Endometrial microvascular endothelial cells (primary cell): ENCODE measurements around the gene ARMC2. TPM values are rescaled to one million over a fixed set of nuclear protein-coding genes. Genes with fewer than 3 reads are reported as not detected.

Experiments used
- in situ Hi-C: cut with HindIII; loops from 2 replicates; pipeline ENCODE4 v1.10.0; 2017; ENCODE audit warnings: low sequenced_read_pairs, low pct_unique_long_range_greater_than_20kb; ENCODE audit errors: inconsistent ontology term
- total RNA-seq: library from RNA; depleted of rRNA; stranded (reverse); fragments of >200 nt; gene quantifications from one replicate; pipeline ENCODE4 v1.2.3, GENCODE V29; 2015; ENCODE audit errors: inconsistent ontology term

The ARMC2 gene
- total RNA-seq, 1 donor from 2014 or later, result 1.0 TPM

GRCh38 chr6:108942556-108943492 lies 94.6 kb downstream of the ARMC2 start:
- in situ Hi-C loops, result no loop called here

DNA sequence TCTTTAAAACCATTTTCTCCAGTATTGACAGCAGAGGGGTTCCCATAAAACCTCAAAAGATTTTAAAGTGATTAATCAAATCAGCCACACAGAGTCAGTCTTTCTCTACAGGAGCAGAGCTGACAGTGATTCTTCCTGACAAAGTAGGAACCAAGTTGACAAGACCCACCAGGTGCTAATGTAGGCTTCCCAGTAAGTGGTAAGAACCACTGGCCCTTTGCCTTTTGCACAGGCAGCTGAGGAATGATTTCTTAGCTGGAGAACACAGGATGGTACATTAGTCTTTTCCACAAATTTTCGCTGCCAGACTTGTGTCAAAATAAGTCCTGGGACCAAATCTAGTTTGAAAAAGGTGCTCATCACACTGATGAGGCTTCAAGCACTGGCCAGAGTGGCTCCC lies 95.8 kb downstream of the ARMC2 start:
- in situ Hi-C loops, result no loop called here

GRCh38 chr6:108944707-108945680 lies 96.8 kb downstream of the ARMC2 start:
- in situ Hi-C loops, result no loop called here

- in situ Hi-C loops, result no loop called here
Observed at GRCh38 chr6:108945681-108946159, 97.5 kb downstream of the ARMC2 start.

DNA sequence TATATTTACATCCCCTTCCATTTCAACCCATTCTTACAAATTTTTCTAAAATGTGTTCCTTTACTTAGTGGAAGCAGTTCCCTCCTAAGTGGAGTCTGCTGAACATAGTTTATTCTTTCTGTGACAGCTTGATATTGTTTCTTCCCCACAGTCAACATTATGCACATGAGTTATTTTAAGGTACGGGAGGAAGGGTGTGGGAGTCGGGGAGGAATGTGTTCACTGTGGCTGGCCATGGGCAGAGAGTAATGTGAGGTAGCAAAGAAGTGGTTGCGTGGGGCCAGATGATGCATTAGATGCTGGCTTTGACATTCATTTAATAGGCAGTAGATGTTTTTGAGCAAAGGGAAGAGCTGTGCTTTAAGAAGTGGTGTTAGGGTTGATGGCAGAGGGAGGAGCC lies 98.5 kb downstream of the ARMC2 start:
- in situ Hi-C loops, result no loop called here

- in situ Hi-C loops, result no loop called here
Observed at GRCh38 chr6:108947114-108947854, 99.1 kb downstream of the ARMC2 start.

DNA sequence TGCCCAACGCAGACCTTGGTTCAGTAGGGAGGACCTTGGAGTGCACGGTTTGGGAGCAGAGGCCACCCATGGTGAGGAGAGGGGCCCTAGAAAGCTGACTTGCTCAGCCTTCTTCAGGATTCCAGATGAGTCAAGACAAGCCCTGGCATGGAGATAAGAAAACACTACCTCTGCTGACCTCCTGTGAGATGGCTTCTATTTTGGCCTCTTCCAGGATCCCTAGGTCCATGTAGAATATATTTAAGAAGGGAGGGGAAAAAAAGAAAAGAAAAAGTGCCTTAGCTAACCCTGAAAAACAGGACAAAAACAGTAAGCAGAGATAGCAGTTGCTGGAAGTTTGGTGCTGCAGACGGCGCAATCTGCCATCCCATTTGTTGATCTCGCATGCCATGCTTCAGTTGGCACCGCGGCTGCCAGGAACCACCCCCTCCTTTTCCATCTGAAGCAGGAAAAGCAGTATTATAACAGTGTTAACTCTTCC lies 100.0 kb downstream of the ARMC2 start:
- in situ Hi-C loops, result no loop called here

DNA sequence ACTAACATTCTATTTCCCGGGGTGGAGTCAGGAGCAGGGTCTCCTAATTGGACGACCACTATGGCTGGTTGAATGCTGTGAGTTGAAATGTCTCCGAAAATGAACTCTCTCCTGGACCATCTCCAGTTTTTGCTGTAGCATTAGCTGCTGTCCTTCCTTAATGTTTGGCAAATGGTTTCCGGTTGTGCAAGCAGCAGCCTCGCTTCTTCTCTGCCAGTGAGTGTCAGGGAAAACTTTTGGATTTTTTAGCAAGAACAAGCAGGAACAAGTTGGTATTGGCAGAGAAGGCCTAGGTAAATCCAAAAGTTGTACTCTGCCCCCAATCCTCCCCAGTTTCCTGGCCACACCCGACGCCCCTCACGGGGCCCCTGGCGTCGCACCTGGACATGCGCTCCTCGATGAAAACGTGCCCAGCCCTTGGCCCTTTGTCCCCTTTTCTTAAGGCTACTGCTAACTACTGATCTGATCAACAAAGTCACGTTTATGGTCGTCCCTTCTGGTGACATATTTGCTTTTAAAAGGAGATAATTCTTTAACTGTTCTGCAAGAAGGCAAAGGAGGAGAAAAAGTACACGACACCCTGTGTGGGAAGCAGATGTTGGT lies 103.2 kb downstream of the ARMC2 start:
- in situ Hi-C loops, result no loop called here

DNA sequence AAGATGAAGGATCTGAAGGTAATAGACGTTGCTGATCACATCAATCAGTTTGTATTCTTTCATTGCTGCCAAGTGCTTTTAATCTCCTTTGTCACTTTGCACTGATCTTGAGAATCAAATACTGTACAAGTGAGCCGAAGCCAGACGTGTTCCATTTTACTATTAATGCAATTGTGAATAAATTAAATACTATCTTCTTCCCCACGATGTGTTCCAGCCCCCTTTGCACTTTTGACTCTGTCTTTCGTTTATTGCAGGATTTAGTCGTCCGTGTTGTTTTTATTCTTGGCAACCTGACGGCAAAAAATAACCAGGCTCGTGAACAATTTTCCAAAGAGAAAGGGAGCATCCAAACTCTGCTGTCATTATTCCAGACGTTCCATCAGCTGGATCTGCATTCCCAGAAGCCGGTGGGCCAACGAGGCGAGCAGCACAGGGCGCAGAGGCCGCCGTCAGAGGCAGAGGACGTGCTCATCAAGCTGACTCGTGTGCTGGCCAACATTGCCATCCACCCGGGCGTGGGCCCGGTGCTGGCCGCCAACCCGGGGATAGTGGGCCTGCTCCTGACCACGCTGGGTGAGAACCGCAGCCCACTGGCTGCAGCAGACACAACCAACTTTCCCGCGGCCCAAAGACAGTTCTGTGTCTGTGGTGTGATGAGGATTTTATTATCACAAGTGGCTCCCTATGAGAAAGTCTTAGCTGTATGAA lies 104.7 kb downstream of the ARMC2 start:
- in situ Hi-C loops, result no loop called here

- in situ Hi-C loops, result no loop called here
Observed at GRCh38 chr6:108953681-108954080, 105.5 kb downstream of the ARMC2 start.

DNA sequence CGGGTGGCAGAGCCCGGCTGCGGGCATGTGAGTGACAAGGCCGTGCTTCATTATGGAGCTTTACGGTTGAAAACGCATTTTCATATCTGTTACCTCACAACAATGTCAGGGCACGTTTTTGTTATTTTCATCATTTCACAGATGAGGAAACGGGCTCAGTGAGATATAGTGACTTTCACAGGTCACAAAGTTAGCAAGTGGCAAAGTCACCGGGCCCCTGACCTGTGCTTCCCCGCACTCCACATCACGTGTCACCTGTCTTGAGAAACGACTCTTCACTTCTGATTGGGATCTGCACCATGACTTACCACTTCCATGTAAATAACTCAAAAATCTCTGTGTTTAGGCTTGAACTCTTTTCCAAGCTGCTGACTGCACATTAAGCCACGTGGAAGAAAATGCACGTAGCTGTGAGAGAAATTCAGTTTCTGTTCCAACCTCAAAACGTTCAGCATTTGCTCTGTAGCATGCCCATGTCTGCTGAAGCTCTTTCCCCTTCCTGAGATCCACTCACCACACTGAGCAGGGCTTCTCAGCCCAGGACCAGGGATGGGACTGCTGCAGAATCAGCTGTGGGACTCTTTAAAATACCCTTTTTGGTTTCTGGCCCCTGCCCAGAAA lies 107.2 kb downstream of the ARMC2 start:
- in situ Hi-C loops, result no loop called here

- in situ Hi-C loops, result no loop called here
Observed at GRCh38 chr6:108957221-108957620, 109.0 kb downstream of the ARMC2 start.

GRCh38 chr6:108958900-108959770 lies 110.9 kb downstream of the ARMC2 start:
- in situ Hi-C loops, result no loop called here

GRCh38 chr6:108959972-108960582 lies 111.9 kb downstream of the ARMC2 start:
- in situ Hi-C loops, result no loop called here

DNA sequence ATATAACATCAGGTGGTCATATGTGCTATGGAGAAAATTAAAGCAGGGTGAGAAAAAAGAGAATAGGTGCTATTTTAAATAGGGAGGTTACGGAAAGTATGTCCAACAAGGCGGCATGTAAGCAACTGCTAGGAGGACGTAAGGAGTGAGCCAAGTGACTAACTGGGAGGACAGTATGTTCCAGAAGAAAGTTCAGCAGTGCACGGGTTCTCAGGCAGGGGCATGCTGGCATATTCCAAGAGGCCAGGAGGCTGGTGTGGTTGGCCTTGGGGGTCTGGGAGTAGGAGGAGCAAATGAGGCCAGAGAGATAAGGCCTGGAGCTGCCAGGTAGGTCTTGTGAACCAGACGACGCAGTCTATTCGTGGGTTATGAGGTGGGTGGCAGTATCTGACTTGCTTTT lies 112.4 kb downstream of the ARMC2 start:
- in situ Hi-C loops, result no loop called here

- in situ Hi-C loops, result no loop called here
Observed at GRCh38 chr6:108961077-108961476, 112.9 kb downstream of the ARMC2 start.
